ENCODE results near the gene PET100. TPM values are rescaled to one million over a fixed set of nuclear protein-coding genes. Genes with fewer than 3 reads are reported as not detected.

Gene PET100
- total RNA-seq, 1 donor, result 9.0 TPM

DNA sequence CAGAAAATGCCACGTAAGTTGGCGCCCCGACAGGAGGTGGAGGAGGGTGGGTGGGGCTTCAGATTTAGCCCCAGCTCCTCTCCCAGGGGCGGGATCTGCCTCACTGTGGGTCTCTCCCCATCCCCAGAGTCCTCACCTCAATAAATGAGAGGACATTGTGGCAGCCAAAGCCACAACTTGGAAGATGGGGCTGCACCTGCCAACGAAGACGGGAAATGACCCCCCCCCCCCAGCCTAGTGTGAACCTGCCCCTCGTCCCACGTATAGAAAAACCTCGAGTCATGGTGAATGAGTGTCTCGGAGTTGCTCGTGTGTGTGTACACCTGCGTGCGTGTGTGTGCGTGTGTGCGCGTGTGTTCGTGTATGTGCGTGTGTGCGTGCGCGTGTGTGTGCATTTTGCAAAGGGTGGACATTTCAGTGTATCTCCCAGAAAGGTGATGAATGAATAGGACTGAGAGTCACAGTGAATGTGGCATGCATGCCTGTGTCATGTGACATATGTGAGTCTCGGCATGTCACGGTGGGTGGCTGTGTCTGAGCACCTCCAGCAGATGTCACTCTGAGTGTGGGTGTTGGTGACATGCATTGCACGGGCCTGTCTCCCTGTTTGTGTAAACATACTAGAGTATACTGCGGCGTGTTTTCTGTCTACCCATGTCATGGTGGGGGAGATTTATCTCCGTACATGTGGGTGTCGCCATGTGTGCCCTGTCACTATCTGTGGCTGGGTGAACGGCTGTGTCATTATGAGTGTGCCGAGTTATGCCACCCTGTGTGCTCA is 49.6 kb downstream of the PET100 start:
- Histone ChIP-seq H3K36me3 (ENCODE audit: insufficient read depth, low read length) (peaks cover 12% of the 10 kb centered on the region), H3K4me2 (ENCODE audit: insufficient read depth, low read length) (no peak overlapping the region), H4K20me1 (ENCODE audit: insufficient read depth, low read length) (peaks cover 18% of the 10 kb centered on the region), H3K79me2 (ENCODE audit: insufficient read depth, low read length) (peaks cover 20% of the 10 kb centered on the region), H3K27ac (ENCODE audit: low read depth, low read length) (no peak overlapping the region), H3K4me3 (ENCODE audit: insufficient read depth, low read length) (no peak overlapping the region), H3K4me1 (ENCODE audit: insufficient read depth, low read length) (peaks cover 12% of the 10 kb centered on the region), H3K9me3 (ENCODE audit: low read depth, low read length) (no peaks in the 10 kb centered on the region), H2AFZ (ENCODE audit: low read length) (no peak overlapping the region), H3K27me3 (ENCODE audit: insufficient read depth, low read length) (peaks cover 5% of the 10 kb centered on the region)
- peak; percentile 77 for DNase-seq (ENCODE audit: insufficient read length, low spot score, missing footprints)
- no peak for TF ChIP-seq CTCF (IDR thresholded peaks at IDR 0.05; ENCODE audit: extremely low read depth, low read depth, low read length)

GRCh38 chr19:7679771-7680605 is 50.4 kb downstream of the PET100 start:
- DNase-seq (ENCODE audit: insufficient read length, low spot score, missing footprints), result no peak
- Histone ChIP-seq H3K4me2 (ENCODE audit: insufficient read depth, low read length) (peak overlapping the region; percentile 89), H3K4me3 (ENCODE audit: insufficient read depth, low read length) (peak overlapping the region; percentile 98), H3K36me3 (ENCODE audit: insufficient read depth, low read length) (peaks cover 12% of the 10 kb centered on the region), H3K4me1 (ENCODE audit: insufficient read depth, low read length) (peaks cover 12% of the 10 kb centered on the region), H2AFZ (ENCODE audit: low read length) (peak overlapping the region; percentile 97), H3K9me3 (ENCODE audit: low read depth, low read length) (no peaks in the 10 kb centered on the region), H3K79me2 (ENCODE audit: insufficient read depth, low read length) (peaks cover 20% of the 10 kb centered on the region), H4K20me1 (ENCODE audit: insufficient read depth, low read length) (peaks cover 18% of the 10 kb centered on the region), H3K27ac (ENCODE audit: low read depth, low read length) (no peak overlapping the region), H3K27me3 (ENCODE audit: insufficient read depth, low read length) (peaks cover 5% of the 10 kb centered on the region)
- TF ChIP-seq CTCF (IDR thresholded peaks at IDR 0.05; ENCODE audit: extremely low read depth, low read depth, low read length), result no peak

DNA sequence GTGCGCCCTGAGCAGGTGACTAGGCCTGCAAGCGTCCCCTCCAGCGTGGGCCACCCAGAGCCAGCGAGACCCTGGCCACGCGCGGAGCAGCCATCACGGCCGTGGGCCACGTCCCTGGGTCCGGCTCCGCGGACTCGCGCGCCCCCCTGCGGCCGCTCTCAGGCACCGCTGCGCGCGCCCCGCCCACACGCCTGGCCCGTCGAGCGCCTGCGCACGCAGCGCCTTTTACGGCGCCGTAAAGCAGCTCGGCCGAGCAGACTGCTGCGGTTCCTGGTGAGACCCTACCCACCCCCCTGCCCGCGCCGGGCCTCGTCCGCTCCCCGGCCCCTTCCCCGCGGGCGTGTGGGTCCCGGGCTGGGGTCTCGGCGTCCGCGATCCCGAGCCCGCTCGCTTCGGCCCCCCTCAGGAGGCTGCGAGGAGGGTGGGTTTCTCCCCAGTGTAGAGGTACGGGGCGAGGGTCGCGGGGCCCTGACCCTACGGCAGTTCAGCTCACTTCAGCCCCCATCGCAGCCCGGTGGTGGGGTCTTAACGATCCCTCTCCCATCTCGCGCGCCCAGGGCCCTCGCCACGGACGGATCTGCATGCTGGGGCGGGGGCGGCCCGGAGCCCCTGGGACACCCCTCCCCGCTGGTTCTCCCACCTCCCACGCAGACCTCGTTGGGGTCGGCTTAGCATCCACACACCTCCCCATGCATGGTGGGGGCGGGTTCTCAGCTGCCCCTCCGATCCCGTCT is 51.2 kb downstream of the PET100 start, which contains the start of gene TRAPPC5:
Gene TRAPPC5 (plus strand): TSS at position 228 of the 734 bp plus-strand sequence. CDS start 1,421 bp downstream, outside the sequence.
- Histone ChIP-seq H3K79me2 (ENCODE audit: insufficient read depth, low read length) (peaks cover 20% of the 10 kb centered on the region), H3K9me3 (ENCODE audit: low read depth, low read length) (no peaks in the 10 kb centered on the region), H3K27ac (ENCODE audit: low read depth, low read length) (peak within 1 kb of the TSS; percentile 61), H3K4me2 (ENCODE audit: insufficient read depth, low read length) (peak within 1 kb of the TSS; percentile 89), H4K20me1 (ENCODE audit: insufficient read depth, low read length) (peaks cover 20% of the 10 kb centered on the region), H3K4me1 (ENCODE audit: insufficient read depth, low read length) (peaks cover 12% of the 10 kb centered on the region), H3K4me3 (ENCODE audit: insufficient read depth, low read length) (peak within 1 kb of the TSS; percentile 98), H3K27me3 (ENCODE audit: insufficient read depth, low read length) (peaks cover 5% of the 10 kb centered on the region), H3K36me3 (ENCODE audit: insufficient read depth, low read length) (peaks cover 12% of the 10 kb centered on the region), H2AFZ (ENCODE audit: low read length) (peak within 1 kb of the TSS; percentile 97)
- DNase-seq (ENCODE audit: insufficient read length, low spot score, missing footprints), result peak; percentile 99
- peak; percentile 72 for TF ChIP-seq CTCF (IDR thresholded peaks at IDR 0.05; ENCODE audit: extremely low read depth, low read depth, low read length)

Small RNAs within 50 kb of the gene (small RNA-seq; reads per million reads assigned to genes)
- not detected for gene MIR6792

Other genes starting within 250 kb of the PET100 start
- gene PEX11G, start 140.8 kb upstream of the PET100 start, total RNA-seq, result 2.9 and 4.1 TPM in 2 replicates
- 25.0 and 26.1 TPM in 2 replicates for gene ZNF358, start 113.7 kb upstream of the PET100 start, total RNA-seq
- 16.6 and 21.2 TPM in 2 replicates for gene MCOLN1, start 107.2 kb upstream of the PET100 start, total RNA-seq
- gene PNPLA6, start 94.1 kb upstream of the PET100 start, total RNA-seq, result 75.1 and 83.6 TPM in 2 replicates
- gene CAMSAP3, start 33.9 kb upstream of the PET100 start, total RNA-seq, result not detected in 2 replicates
- 35.9 and 40.5 TPM in 2 replicates for gene XAB2, start 248 bp upstream of the PET100 start, total RNA-seq
- gene PCP2, start 3.9 kb downstream of the PET100 start, total RNA-seq, result not detected in 2 replicates
- gene STXBP2, start 7.3 kb downstream of the PET100 start, total RNA-seq, result 1.2 and 3.3 TPM in 2 replicates
- not detected in 2 replicates for gene RETN, start 39.3 kb downstream of the PET100 start, total RNA-seq
- not detected in 2 replicates for gene MCEMP1, start 47.3 kb downstream of the PET100 start, total RNA-seq
- 23.3 and 26.4 TPM in 2 replicates for gene TRAPPC5, start 51.0 kb downstream of the PET100 start, total RNA-seq
- not detected in 2 replicates for gene FCER2, start 72.3 kb downstream of the PET100 start, total RNA-seq
- gene CLEC4G, start 102.3 kb downstream of the PET100 start, total RNA-seq, result not detected in 2 replicates
- gene CD209, start 117.7 kb downstream of the PET100 start, total RNA-seq, result not detected in 2 replicates
- gene CLEC4M, start 133.4 kb downstream of the PET100 start, total RNA-seq, result not detected in 2 replicates
- gene EVI5L, start 200.4 kb downstream of the PET100 start, total RNA-seq, result 24.8 and 26.1 TPM in 2 replicates
- gene PRR36, start 244.6 kb downstream of the PET100 start, total RNA-seq, result under 0.01 TPM in 1 of 2 replicates, not detected in the other

Data from osteoblast (primary cell).